ENCODE results near the gene HRH3. TPM values are rescaled to one million over a fixed set of nuclear protein-coding genes. Genes with fewer than 3 reads are reported as not detected.

The HRH3 gene
- total RNA-seq, 1 donor from 2014 or later, result 0.09 TPM

GRCh38 chr20:62167474-62167873 is 52.6 kb downstream of the HRH3 start:
- peaks cover 5% of the 10 kb centered on the region for H3K27me3 Mint-ChIP-seq (ENCODE audit: insufficient read depth, low read depth)
- Histone ChIP-seq H3K36me3 (no peaks in the 10 kb centered on the region), H3K27ac (no peak overlapping the region), H2AFZ (replicated peaks) (no peak overlapping the region), H3K9ac (no peak overlapping the region), H3F3A (ENCODE audit: low read depth) (no peaks in the 10 kb centered on the region), H3K4me3 (no peak overlapping the region), H3K79me2 (ENCODE audit: low read depth) (no peaks in the 10 kb centered on the region), H3K27me3 (no peaks in the 10 kb centered on the region), H4K20me1 (ENCODE audit: low read depth) (no peaks in the 10 kb centered on the region), H3K9me3 (ENCODE audit: low read depth) (no peaks in the 10 kb centered on the region), H3K4me1 (no peaks in the 10 kb centered on the region), H3K4me2 (no peak overlapping the region)
- no peak for DNase-seq (ENCODE audit: low spot score)
- no peak overlapping the region for H3K27ac Mint-ChIP-seq
- H3K9me3 Mint-ChIP-seq, result no peaks in the 10 kb centered on the region
- no peaks in the 10 kb centered on the region for H3K4me1 Mint-ChIP-seq
- peaks cover 8% of the 10 kb centered on the region for H3K36me3 Mint-ChIP-seq
- H3K4me3 Mint-ChIP-seq, result no peak overlapping the region
- no peak for TF ChIP-seq EZH2phosphoT487 (IDR thresholded peaks at IDR 0.05)
- TF ChIP-seq EZH2 (IDR thresholded peaks at IDR 0.05), result no peak
- TF ChIP-seq, protein P1, sequence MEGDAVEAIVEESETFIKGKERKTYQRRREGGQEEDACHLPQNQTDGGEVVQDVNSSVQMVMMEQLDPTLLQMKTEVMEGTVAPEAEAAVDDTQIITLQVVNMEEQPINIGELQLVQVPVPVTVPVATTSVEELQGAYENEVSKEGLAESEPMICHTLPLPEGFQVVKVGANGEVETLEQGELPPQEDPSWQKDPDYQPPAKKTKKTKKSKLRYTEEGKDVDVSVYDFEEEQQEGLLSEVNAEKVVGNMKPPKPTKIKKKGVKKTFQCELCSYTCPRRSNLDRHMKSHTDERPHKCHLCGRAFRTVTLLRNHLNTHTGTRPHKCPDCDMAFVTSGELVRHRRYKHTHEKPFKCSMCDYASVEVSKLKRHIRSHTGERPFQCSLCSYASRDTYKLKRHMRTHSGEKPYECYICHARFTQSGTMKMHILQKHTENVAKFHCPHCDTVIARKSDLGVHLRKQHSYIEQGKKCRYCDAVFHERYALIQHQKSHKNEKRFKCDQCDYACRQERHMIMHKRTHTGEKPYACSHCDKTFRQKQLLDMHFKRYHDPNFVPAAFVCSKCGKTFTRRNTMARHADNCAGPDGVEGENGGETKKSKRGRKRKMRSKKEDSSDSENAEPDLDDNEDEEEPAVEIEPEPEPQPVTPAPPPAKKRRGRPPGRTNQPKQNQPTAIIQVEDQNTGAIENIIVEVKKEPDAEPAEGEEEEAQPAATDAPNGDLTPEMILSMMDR (IDR thresholded peaks at IDR 0.05), result no peak

DNA sequence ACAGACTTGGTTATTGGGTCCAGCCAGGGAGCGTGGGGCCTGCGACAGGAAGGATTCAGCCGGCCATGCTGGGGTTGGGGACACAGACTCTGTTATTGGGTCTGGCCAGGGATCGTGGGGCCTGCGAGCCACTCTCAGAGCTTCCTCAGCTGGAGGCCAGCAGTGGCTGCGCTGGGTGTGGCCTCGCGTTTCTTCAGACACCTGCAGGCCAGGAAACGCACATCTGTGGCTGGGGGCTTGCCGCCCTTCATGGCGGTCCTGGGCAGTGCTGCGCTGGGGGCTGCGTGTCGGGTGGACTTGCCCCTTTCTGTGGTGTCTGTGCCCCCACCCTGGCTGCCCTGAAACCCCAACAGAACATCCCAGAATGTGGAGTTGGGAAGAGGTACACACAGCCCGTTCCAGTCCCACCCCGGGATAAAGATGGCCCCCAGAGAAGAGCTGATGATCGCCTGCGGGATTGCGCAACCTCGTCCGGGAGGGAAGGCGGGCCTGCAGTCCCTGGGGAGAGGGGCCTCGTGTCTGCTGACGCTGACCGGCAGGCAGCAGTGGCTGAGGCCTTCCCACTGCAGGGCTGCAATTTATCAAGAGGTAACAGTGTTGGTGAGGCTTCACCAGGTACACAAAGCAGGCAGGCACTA is 54.2 kb downstream of the HRH3 start:
- TF ChIP-seq, protein P1 (IDR thresholded peaks at IDR 0.05), result no peak
- TF ChIP-seq EZH2phosphoT487 (IDR thresholded peaks at IDR 0.05) (no peak), EZH2 (IDR thresholded peaks at IDR 0.05) (no peak)
- peaks cover 5% of the 10 kb centered on the region for H3K27me3 Mint-ChIP-seq (ENCODE audit: insufficient read depth, low read depth)
- Histone ChIP-seq H3K36me3 (no peaks in the 10 kb centered on the region), H3K27me3 (no peaks in the 10 kb centered on the region), H4K20me1 (ENCODE audit: low read depth) (no peaks in the 10 kb centered on the region), H3K4me1 (no peaks in the 10 kb centered on the region), H3K9me3 (ENCODE audit: low read depth) (no peaks in the 10 kb centered on the region), H3K4me3 (no peak overlapping the region), H3K9ac (no peak overlapping the region), H2AFZ (replicated peaks) (no peak overlapping the region), H3K4me2 (no peak overlapping the region), H3F3A (ENCODE audit: low read depth) (no peaks in the 10 kb centered on the region), H3K27ac (no peak overlapping the region), H3K79me2 (ENCODE audit: low read depth) (no peaks in the 10 kb centered on the region)
- H3K4me3 Mint-ChIP-seq, result no peak overlapping the region
- no peak for DNase-seq (ENCODE audit: low spot score)
- H3K4me1 Mint-ChIP-seq, result no peaks in the 10 kb centered on the region
- H3K9me3 Mint-ChIP-seq, result no peaks in the 10 kb centered on the region
- H3K27ac Mint-ChIP-seq, result no peak overlapping the region
- H3K36me3 Mint-ChIP-seq, result peaks cover 8% of the 10 kb centered on the region

Other genes starting within 250 kb of the HRH3 start
- 9.9 and 10.8 TPM in 2 replicates for gene TAF4, start 154.4 kb downstream of the HRH3 start, total RNA-seq (ENCODE audit: low replicate concordance)
- gene LSM14B, start 97.8 kb downstream of the HRH3 start, total RNA-seq (ENCODE audit: low replicate concordance), result 52.6 and 82.1 TPM in 2 replicates
- gene PSMA7, start 76.9 kb downstream of the HRH3 start, total RNA-seq (ENCODE audit: low replicate concordance), result 237 and 310 TPM in 2 replicates
- 25.5 and 26.1 TPM in 2 replicates for gene SS18L1, start 76.5 kb downstream of the HRH3 start, total RNA-seq (ENCODE audit: low replicate concordance)
- gene MTG2, start 37.2 kb downstream of the HRH3 start, total RNA-seq (ENCODE audit: low replicate concordance), result 16.2 and 19.2 TPM in 2 replicates
- 28.4 and 35.7 TPM in 2 replicates for gene OSBPL2, start 18.2 kb upstream of the HRH3 start, total RNA-seq (ENCODE audit: low replicate concordance)
- gene ADRM1, start 82.7 kb upstream of the HRH3 start, total RNA-seq (ENCODE audit: low replicate concordance), result 52.3 and 96.3 TPM in 2 replicates
- gene LAMA5, start 147.0 kb upstream of the HRH3 start, total RNA-seq (ENCODE audit: low replicate concordance), result 12.1 and 63.9 TPM in 2 replicates
- gene RPS21, start 166.8 kb upstream of the HRH3 start, total RNA-seq (ENCODE audit: low replicate concordance), result 1,629 and 1,765 TPM in 2 replicates
- 8.1 and 13.8 TPM in 2 replicates for gene CABLES2, start 187.0 kb upstream of the HRH3 start, total RNA-seq (ENCODE audit: low replicate concordance)
- gene RBBP8NL, start 207.3 kb upstream of the HRH3 start, total RNA-seq (ENCODE audit: low replicate concordance), result 0.03 TPM in 1 of 2 replicates, not detected in the other